DMS53 treated with DMSO at 0.1 percent for 48 hours (cell line): ENCODE results near the gene TECPR2.
A peak's percentile ranks its signal among the peaks of the same experiment; 100 is the strongest.
"Not testable (repeated sequence)": the region's sequence is repeated elsewhere in the genome, so short reads cannot be mapped to it uniquely, and the experiment has no call there.

Experiments
- DNase-seq: peaks from one replicate; lab custom pipeline; 2025; ENCODE audit not compliant: unreplicated experiment; lab: John Stamatoyannopoulos, UW

TECPR2 gene

DNA sequence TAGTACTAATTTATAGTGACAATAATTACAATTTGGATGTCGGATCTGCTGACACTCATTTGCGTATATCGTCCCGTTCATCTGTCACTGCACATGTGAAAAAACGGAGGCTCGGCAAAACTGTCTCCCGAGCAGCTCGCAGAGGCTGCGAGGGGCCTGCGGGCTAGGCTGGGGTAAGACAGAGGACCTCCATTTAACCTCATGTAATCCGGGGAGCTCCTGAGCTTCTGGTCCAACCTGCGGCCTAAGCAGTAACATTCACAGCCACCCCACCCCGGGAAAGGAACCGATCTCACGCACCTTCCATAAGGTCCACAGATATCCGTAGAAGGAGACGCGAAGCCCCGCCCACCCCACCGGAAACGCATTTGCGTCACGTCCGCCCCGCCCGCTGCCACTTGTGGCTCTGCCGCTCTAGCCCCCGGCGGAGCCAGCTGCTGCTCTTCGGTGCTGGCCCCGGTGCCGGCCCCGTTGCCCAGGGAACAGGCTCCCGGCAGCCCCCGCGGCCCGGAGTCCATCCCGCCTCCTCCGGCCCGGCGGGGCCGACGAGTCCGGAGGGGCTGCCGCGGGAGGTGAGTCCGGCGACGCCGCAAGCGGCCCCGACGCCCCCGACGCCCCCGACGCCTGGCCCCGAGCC, at the start of gene TECPR2, which contains the start of gene CINP:
TSS of gene TECPR2 (plus strand) at position 397 of the 637 bp plus-strand sequence. CDS start 13,781 bp downstream, outside the sequence.
TSS of gene CINP (minus strand) at position 346 of the 637 bp plus-strand sequence. CDS start at position 307, 39 bp downstream.
- peak; percentile 82 for DNase-seq

DNA sequence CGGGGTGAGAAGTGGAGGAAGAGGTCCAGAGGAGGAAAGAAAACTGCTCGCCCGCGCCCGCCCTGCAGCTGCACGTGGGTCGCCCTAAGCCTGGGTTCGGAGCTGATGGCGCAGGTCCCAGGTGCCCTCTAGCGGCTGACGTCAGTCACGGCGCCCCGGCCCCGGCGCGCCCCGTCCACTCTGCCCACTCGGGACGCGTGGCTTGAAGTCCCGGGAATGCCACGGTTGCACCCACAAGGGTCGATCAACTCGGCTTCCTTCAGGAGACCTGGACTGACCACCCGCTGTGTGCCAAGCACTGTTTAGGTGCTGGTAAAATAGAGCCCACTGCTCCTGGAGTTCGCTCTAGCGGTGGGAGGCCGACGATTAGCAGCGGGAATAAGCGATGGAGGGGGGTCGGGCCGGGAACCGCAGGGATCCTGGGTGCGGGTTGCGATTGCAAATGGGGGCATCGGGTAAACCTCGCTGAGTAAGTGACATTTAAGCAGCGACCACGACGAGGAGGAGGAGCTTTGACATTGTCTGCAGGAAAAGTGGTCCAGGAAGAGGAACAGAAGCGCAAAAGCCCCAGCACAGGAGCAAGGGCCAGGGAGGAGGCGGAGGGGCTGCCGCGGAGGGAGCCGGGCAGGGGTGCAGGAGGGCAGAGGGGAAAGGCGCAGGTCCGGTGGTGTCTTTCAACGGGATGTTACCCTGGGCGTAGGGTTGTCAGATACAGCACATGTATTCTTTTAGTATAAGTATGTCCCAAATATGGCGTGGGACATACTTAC, 48.3 kb upstream of the TECPR2 start:
- peak; percentile 32 for DNase-seq

DNA sequence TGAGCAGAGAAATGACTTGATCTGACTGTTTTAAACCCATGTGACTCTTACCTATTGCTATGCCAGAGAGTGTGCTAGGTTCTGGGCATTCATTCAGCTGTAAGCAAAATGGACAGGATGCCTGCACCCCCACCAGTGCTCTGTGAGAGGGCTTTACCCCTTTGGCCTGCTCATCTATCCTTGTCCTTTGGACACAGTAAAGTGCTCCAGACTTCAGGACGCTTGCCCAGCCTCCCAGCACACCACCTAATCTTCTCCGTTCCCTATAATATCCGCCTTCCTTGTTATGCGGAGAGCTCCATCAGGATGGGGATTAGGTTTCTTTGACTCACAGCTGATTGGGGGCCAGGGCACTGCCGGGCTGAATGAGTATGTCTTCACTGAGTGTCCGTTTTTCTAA, 47.6 kb upstream of the TECPR2 start:
- no peak for DNase-seq

GRCh38 chr14:102316338-102316742, 46.4 kb upstream of the TECPR2 start:
- DNase-seq: peak; percentile 26

DNA sequence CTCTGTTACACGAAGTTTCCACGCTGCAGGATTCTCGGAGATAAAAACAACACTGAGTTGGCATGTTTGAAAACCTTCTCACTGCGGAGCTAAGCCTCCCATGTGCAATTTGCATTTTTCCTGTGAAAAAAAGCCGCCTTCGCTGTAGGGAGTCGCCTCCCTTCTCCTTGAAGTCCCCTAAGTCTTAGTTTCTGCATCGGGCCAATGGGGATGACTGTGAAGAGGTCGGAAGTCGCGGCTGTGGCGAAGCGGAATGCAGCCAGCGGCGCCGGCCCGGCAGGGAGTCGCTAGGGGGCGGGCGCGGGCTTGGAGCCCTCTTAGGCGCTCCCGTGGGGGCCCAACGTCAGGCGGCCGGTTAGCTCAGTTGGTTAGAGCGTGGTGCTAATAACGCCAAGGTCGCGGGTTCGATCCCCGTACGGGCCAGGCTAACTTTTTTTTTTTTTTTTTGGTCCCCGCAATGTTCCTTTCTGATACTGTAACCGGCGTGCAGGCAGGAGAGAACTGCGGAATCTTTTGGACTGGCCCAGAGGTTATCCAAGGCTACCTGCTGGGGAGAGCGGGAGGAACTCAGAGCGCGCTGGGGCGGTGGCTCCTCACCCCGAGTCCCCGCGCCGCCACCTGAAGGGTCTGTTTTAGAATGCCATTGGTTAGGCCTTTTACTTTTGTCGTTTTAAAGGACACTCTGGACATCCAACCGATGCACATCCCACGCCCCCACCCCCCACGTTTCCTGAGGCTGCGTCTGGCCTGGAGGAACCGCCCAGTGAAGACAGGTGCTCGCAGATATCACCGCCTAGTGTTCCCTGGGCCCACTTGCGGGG, 45.8 kb upstream of the TECPR2 start:
- DNase-seq: peak; percentile 68

- peak; percentile 45 for DNase-seq
These were observed 45.0 kb upstream of the TECPR2 start for GRCh38 chr14:102317564-102318248.

GRCh38 chr14:102318781-102319276, 43.9 kb upstream of the TECPR2 start:
- no peak for DNase-seq

- peak; percentile 59 for DNase-seq
These were observed 43.2 kb upstream of the TECPR2 start, which contains the start of gene ZNF839 for GRCh38 chr14:102319351-102320032. TSS of gene ZNF839 (plus strand) at chr14:102319746. CDS start at chr14:102319766, 20 bp downstream.

DNA sequence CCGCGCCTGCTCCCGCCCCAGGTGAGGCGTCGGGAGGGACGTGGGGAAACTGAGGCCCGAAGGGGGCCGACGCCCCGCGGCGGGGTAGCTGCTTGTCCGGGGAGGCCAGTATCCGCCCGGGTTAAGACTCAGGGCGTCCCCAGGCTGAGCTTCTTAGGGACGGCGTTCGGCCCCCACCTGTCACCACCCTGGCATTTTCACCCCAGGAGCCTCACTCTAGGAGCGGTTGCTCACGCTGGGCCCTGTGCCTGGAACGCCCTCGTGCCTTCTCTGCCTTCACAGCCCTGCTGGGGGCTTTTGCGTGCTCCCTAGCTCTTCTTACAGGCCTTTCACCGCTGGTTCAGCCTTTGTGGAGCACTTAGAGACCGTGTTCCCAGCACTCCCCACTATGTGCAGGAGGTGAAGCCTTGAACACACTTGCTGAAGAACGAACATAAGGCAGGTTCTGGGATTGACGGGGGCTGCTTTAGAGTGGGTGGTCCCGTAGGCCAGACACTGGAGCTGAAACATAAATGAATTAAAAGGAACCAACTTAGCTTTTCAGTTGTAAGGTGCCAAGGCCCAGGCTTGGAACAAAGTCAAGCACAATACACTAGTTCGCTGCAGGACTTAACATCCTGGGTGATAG, 42.6 kb upstream of the TECPR2 start:
- no peak for DNase-seq

DNA sequence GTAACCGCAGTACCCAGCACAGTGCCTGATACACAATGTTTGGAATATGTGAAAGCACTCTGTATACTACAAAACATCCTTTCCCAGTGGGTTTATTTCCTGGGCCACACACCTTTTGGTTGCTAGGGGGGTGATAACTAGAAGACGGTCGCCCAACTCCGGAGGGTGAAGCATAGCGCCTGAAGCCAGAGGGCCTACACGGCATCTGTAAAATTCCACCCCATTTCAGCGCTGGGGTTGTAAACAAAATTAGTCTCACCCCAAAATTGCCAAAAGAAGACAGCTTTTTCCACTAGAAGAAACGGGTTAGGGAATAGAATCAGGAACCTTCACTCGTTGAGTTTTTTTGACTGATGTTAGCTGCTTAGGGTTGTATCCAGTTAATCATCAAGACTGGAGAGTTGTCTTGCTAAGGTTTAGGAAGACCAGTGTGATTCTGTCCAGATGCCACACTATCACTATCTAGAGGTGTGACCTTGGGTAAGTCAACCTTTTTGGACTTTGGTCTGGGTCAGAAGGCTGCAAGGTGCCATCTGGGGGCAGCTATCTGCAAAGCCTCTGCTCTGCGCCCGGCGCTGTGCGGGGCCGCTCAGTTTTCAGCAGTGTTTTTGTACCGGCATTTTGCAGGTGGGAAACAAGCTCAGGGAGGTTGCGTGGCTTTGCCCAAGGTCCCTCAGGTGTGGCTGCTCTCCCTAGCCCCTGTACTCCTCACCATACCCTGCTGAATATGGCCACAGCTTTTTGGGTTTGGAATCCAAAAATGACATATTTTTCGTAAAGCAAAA, 41.9 kb upstream of the TECPR2 start:
- no peak for DNase-seq

DNA sequence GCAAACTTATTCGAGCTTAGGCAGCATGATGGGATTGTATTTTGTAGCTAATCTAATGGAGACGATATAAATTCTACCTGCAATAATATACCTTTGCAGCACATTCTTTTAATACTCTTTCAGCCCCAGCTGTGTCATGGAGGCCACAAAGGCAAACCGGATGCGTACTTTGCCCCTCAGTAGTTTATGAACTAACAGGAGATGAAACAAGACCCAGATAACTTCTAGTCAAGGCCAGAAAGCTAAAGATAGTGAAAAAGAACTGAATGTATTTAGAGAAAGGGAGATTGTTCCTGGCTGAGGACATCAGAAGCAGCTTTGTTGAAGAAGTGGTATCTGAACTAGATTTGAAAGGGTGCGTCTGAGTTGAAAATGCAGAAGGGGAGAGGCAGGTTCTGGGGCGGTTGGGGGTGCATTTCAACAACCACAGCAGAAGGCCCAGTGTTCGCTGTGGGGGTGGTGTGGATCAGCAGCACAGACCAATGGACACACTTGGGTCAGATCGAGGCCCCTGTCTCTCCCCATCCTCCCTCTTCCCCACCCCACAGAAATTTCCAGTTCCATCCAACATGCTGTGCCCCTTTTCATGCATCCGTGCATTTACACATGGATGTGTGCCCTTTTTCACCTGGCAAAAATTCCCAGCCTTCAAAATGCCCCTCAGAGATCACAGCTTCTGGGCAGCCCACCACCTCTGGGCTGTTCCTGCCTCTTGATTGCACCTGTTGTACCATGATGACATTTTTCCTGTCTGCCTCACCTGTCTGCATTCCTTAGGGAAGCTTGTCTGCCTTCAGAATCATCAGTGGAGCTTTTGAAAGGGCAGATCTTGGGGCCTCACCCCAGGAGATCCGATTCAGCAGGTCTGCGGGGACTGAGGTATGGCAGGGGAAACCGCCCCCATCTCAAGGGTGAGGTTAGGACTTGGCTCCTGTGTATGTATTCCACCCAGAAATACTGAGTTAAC, 41.0 kb upstream of the TECPR2 start:
- DNase-seq: no peak

DNA sequence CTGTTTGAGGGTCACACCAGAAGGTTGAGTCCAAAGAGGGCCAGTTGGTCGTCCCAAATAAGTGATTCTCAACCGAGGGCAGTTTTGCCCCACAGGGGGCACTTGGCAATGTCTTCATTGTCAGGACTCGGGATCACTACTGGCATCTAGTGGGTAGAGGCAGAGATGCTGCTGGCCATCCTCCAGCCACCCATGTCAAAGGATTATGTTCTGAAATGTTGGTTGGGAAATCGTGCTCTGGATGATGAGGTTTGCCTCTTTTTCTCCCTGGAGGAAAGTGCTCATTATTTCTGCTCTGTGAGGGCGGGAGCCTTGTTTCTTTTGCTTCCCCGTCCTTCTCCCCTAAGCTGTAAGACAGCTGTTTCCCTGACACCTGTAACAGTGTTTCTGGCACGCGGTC, 39.6 kb upstream of the TECPR2 start:
- DNase-seq: peak; percentile 3

DNA sequence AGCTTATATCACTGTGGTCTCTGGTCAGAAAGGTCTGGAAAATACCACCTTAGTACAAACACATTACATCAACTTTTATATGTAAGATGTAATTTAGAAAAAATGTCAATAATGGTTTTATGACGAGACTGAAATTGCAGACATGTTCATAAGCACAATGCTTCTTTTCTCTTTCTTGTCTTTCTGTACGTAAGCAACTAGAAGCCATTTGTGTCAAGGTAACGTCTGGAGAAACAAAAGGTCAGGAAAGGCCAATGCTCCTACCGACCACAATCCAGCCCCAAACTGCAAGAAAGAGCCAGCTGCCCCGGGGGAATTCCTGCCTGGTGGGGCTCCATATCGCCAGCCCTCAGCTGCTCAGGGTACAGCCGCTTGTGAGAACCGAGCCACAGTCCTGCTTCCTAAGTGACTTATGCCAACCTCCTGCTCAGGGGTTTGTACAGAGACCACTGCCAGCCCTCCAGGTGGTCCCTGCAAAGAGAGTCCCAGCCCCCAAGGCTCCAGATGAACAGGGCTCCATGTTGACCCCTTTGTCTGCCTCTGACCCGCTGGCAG, 36.9 kb upstream of the TECPR2 start:
- no peak for DNase-seq

GRCh38 chr14:102326583-102326982, 36.2 kb upstream of the TECPR2 start:
- no peak for DNase-seq

- not testable (repeated sequence) for DNase-seq
These were observed 33.4 kb upstream of the TECPR2 start for GRCh38 chr14:102329381-102329780.

GRCh38 chr14:102330806-102331205, 31.9 kb upstream of the TECPR2 start:
- no peak for DNase-seq

- no peak for DNase-seq
These were observed 29.4 kb upstream of the TECPR2 start for GRCh38 chr14:102333390-102333789.
